ENCODE results near the gene DCDC1. TPM values are rescaled to one million over a fixed set of nuclear protein-coding genes. Genes with fewer than 3 reads are reported as not detected.

DCDC1 gene
- total RNA-seq, 2 experiments from 2014 or later = 0.13 TPM; not detected in 1

GRCh38 chr11:31417816-31418215 lies 48.3 kb upstream of the DCDC1 start:
- no peaks in the 10 kb centered on the region for H3K4me1 ChIP-seq (ENCODE audit: insufficient read depth, low read length, poor library complexity, severe bottlenecking)
- intact Hi-C loops (cut with micrococcal nuclease; ENCODE audit: unreplicated experiment) = no loop called here
- no TSS peak for BruUV-seq (replicated peaks)
- no peak overlapping the region for H3K4me2 ChIP-seq (ENCODE audit: low read length)
- DNase-seq (ENCODE audit: low spot score) = no peak
- H3K9me2 ChIP-seq (ENCODE audit: insufficient read depth, low read length) = no peaks in the 10 kb centered on the region
- H4K20me1 ChIP-seq (ENCODE audit: insufficient read depth, low read length) = no peaks in the 10 kb centered on the region
- H3K36me3 ChIP-seq (ENCODE audit: insufficient read depth, low read length) = no peaks in the 10 kb centered on the region
- TF ChIP-seq EZH2phosphoT487 (IDR thresholded peaks at IDR 0.05; ENCODE audit: borderline replicate concordance, low read depth, low read length) (no peak), CTCF (conservative IDR thresholded peaks at IDR 0.05; ENCODE audit: low read length) (no peak)
- H3K27ac ChIP-seq (ENCODE audit: low read depth, low read length, poor library complexity, severe bottlenecking) = no peak overlapping the region
- no peak overlapping the region for H3K4me3 ChIP-seq (ENCODE audit: low read depth, low read length, poor library complexity, severe bottlenecking)
- H3K79me2 ChIP-seq (ENCODE audit: insufficient read depth, low read depth, low read length) = no peaks in the 10 kb centered on the region
- ChIA-PET POLR2A (interaction anchor here (1.0 to 1.2 kb wide), 3 partner anchors 11 to 256 kb away, joined by 3 to 5 read pairs (median 4); no protein-coding TSS in a partner anchor), CTCF (ENCODE audit: unreplicated experiment) (no interaction called here)
- H3K9me3 ChIP-seq (ENCODE audit: low read length) = no peaks in the 10 kb centered on the region
- H2AFZ ChIP-seq (ENCODE audit: low read length) = no peak overlapping the region

- no peaks in the 10 kb centered on the region for H4K20me1 ChIP-seq (ENCODE audit: insufficient read depth, low read length)
- CTCF ChIA-PET (ENCODE audit: unreplicated experiment) = no interaction called here
- no peak for TF ChIP-seq EZH2phosphoT487 (IDR thresholded peaks at IDR 0.05; ENCODE audit: borderline replicate concordance, low read depth, low read length)
- no peak for TF ChIP-seq CTCF (conservative IDR thresholded peaks at IDR 0.05; ENCODE audit: low read length)
- H3K9me2 ChIP-seq (ENCODE audit: insufficient read depth, low read length) = no peaks in the 10 kb centered on the region
- no peaks in the 10 kb centered on the region for H3K36me3 ChIP-seq (ENCODE audit: insufficient read depth, low read length)
- H3K27ac ChIP-seq (ENCODE audit: low read depth, low read length, poor library complexity, severe bottlenecking) = no peak overlapping the region
- H2AFZ ChIP-seq (ENCODE audit: low read length) = no peak overlapping the region
- H3K4me1 ChIP-seq (ENCODE audit: insufficient read depth, low read length, poor library complexity, severe bottlenecking) = no peaks in the 10 kb centered on the region
- no peaks in the 10 kb centered on the region for H3K79me2 ChIP-seq (ENCODE audit: insufficient read depth, low read depth, low read length)
- no peak overlapping the region for H3K4me3 ChIP-seq (ENCODE audit: low read depth, low read length, poor library complexity, severe bottlenecking)
- H3K4me2 ChIP-seq (ENCODE audit: low read length) = no peak overlapping the region
- no peaks in the 10 kb centered on the region for H3K9me3 ChIP-seq (ENCODE audit: low read length)
- POLR2A ChIA-PET = interaction anchor here (1.0 to 1.2 kb wide), 3 partner anchors 11 to 256 kb away, joined by 3 to 5 read pairs (median 4); no protein-coding TSS in a partner anchor
- no peak for DNase-seq (ENCODE audit: low spot score)
- intact Hi-C loops (cut with micrococcal nuclease; ENCODE audit: unreplicated experiment) = no loop called here
- no TSS peak for BruUV-seq (replicated peaks)
Observed at GRCh38 chr11:31417357-31417756, 47.8 kb upstream of the DCDC1 start.

DNA sequence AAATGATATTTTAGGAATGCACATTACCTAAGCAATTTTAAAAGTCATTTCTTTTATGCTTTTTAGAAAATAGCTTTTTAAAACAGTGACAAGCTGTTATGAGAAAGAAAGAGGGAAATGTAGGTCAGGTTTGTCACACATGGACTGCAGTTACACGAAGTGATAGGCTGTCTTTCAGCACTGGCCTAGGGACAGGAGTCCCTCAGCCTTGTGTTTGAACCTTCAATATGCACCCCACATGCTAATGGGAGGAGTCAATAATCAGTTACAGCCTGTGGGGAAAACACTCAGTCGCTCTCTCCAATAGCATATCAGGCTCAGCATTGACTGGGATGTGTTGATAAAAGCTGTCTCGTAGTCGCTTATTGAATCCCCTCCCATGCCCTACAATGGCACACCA lies 45.9 kb upstream of the DCDC1 start:
- ChIA-PET CTCF (ENCODE audit: unreplicated experiment) (no interaction called here), POLR2A (interaction anchor here (1.4 to 1.8 kb wide), 2 partner anchors 12 to 13 kb away, joined by 5 to 6 read pairs; no protein-coding TSS in a partner anchor)
- H3K9me3 ChIP-seq (ENCODE audit: low read length) = no peaks in the 10 kb centered on the region
- no peak overlapping the region for H3K4me3 ChIP-seq (ENCODE audit: low read depth, low read length, poor library complexity, severe bottlenecking)
- H4K20me1 ChIP-seq (ENCODE audit: insufficient read depth, low read length) = no peaks in the 10 kb centered on the region
- H2AFZ ChIP-seq (ENCODE audit: low read length) = no peak overlapping the region
- H3K4me2 ChIP-seq (ENCODE audit: low read length) = no peak overlapping the region
- TF ChIP-seq EZH2phosphoT487 (IDR thresholded peaks at IDR 0.05; ENCODE audit: borderline replicate concordance, low read depth, low read length) (no peak), CTCF (conservative IDR thresholded peaks at IDR 0.05; ENCODE audit: low read length) (no peak)
- no TSS peak for BruUV-seq (replicated peaks)
- H3K36me3 ChIP-seq (ENCODE audit: insufficient read depth, low read length) = no peaks in the 10 kb centered on the region
- H3K9me2 ChIP-seq (ENCODE audit: insufficient read depth, low read length) = no peaks in the 10 kb centered on the region
- intact Hi-C loops (cut with micrococcal nuclease; ENCODE audit: unreplicated experiment) = no loop called here
- no peaks in the 10 kb centered on the region for H3K79me2 ChIP-seq (ENCODE audit: insufficient read depth, low read depth, low read length)
- no peak overlapping the region for H3K27ac ChIP-seq (ENCODE audit: low read depth, low read length, poor library complexity, severe bottlenecking)
- no peaks in the 10 kb centered on the region for H3K4me1 ChIP-seq (ENCODE audit: insufficient read depth, low read length, poor library complexity, severe bottlenecking)
- DNase-seq (ENCODE audit: low spot score) = no peak
